A549 (cell line): ENCODE results near the gene PAXX. TPM values are rescaled to one million over a fixed set of nuclear protein-coding genes. Genes with fewer than 3 reads are reported as not detected.

Experiments
- ATAC-seq, 2 experiments: fragments of 200-7000 bp in 1 of 2; fragments of >200 bp in 1 of 2; cut with Nextera tagmentation in 1 of 2; cut with Tn5 transposase in 1 of 2; 3 replicates each; pipeline versions ENCODE4 v1.8.0 to v1.9.1; 2018 to 2020; ENCODE audit warnings: mild to moderate bottlenecking in 1 of 2, moderate library complexity in 1 of 2
- CTCF ChIA-PET: fragments of 300-600 bp; sonication (Branson Sonifier 250); formaldehyde crosslinking; extraction: SDS; loops from one replicate; lab custom pipeline; 2021; ENCODE audit warnings: antibody characterized with exemption, inconsistent platforms; lab: Yijun Ruan, JAX
- POLR2A ChIA-PET: fragments of 350-600 bp; formaldehyde crosslinking; extraction: SDS; loops from one replicate; lab custom pipeline; 2021; ENCODE audit warnings: antibody characterized with exemption, inconsistent platforms; lab: Yijun Ruan, JAX
- DNase-seq, 2 experiments: peaks; one replicate each; pipeline versions ENCODE4 v3.0.0 to v3.0.0-alpha.2; 2011 to 2016; ENCODE audit warnings: low read depth in 1 of 2, low spot score in 1 of 2
- FAIRE-seq: peaks from 2 replicates; lab custom pipeline; 2011; peaks lifted over from hg19 to GRCh38; lab: Jason Lieb, UNC
- H3K27ac ChIP-seq, 2 experiments: fragments of >200 bp; sonication (Bioruptor Twin); formaldehyde crosslinking; 3 replicates each; pipeline ENCODE4 v1.5.1; 2016 to 2017
- H3K4me1 ChIP-seq: fragments of >200 bp; sonication (Bioruptor Twin); formaldehyde crosslinking; 3 replicates; pipeline ENCODE4 v1.6.1; 2016
- H3K4me2 ChIP-seq: fragments of >200 bp; sonication (Bioruptor Twin); formaldehyde crosslinking; 3 replicates; pipeline ENCODE4 v1.6.1; 2016
- H3K4me3 ChIP-seq: fragments of >200 bp; sonication (Bioruptor Twin); formaldehyde crosslinking; 3 replicates; pipeline ENCODE4 v1.5.1; 2016
- H3K9me3 ChIP-seq: fragments of >200 bp; sonication (Bioruptor Twin); formaldehyde crosslinking; 3 replicates; pipeline ENCODE4 v1.6.1; 2016
- BHLHE40 ChIP-seq: IDR thresholded peaks from 2 replicates; pipeline ENCODE4 v1.6.1; 2012; ENCODE audit warnings: low read depth, low read length, inconsistent platforms
- CBX2 ChIP-seq: fragments of 200-600 bp; sonication (generic); IDR thresholded peaks from 2 replicates; pipeline ENCODE4 v1.6.1; 2016; ENCODE audit warnings: low read depth, mild to moderate bottlenecking, borderline replicate concordance
- CEBPB ChIP-seq, 2 experiments: fragments of >200 bp in 1 of 2; sonication (Bioruptor Twin) in 1 of 2; formaldehyde crosslinking in 1 of 2; IDR thresholded peaks; 2 replicates each; pipeline ENCODE4 v1.6.1; 2012 to 2016
- CHD2 ChIP-seq: fragments of 150-350 bp; IDR thresholded peaks from 2 replicates; pipeline ENCODE4 v1.6.1; 2014; ENCODE audit warnings: low read length; ENCODE audit not compliant: partially characterized antibody
- CHD4 ChIP-seq: fragments of 200-600 bp; sonication (generic); IDR thresholded peaks from 2 replicates; pipeline ENCODE4 v1.6.1; 2016; ENCODE audit warnings: antibody characterized with exemption, mild to moderate bottlenecking, borderline replicate concordance
- EP300 ChIP-seq, 2 experiments: fragments of >200 bp; sonication (Bioruptor Twin); formaldehyde crosslinking; IDR thresholded peaks; 2 replicates in 1 of 2; 3 replicates in 1 of 2; pipeline ENCODE4 v1.6.1; 2016 to 2017
- FOSB ChIP-seq: fragments of 250-450 bp; sonication (Bioruptor Pico); IDR thresholded peaks from 2 replicates; pipeline ENCODE4 v1.5.0; 2020; ENCODE audit warnings: mild to moderate bottlenecking, moderate library complexity
- FOSL2 ChIP-seq, 2 experiments: fragments of 450-650 bp in 1 of 2; fragments of >200 bp in 1 of 2; sonication (Bioruptor Twin) in 1 of 2; formaldehyde crosslinking; IDR thresholded peaks; 2 replicates each; pipeline versions ENCODE4 v1.5.0 to v1.6.1; 2016 to 2020; ENCODE audit warnings: mild to moderate bottlenecking in 1 of 2, moderate library complexity in 1 of 2
- FOXS1 ChIP-seq: fragments of 250-450 bp; sonication (Bioruptor Pico); IDR thresholded peaks from 2 replicates; pipeline ENCODE4 v1.5.0; 2020; ENCODE audit warnings: mild to moderate bottlenecking, moderate library complexity
- GATA3 ChIP-seq: IDR thresholded peaks from 2 replicates; pipeline ENCODE4 v1.6.1; 2012; ENCODE audit warnings: borderline replicate concordance
- HDAC2 ChIP-seq: fragments of 200-600 bp; sonication (generic); IDR thresholded peaks from 2 replicates; pipeline ENCODE4 v1.6.1; 2016
- HOXB13 ChIP-seq: fragments of 250-450 bp; sonication (Bioruptor Pico); IDR thresholded peaks from 2 replicates; pipeline ENCODE4 v1.5.0; 2020; ENCODE audit warnings: low read depth, mild to moderate bottlenecking, moderate library complexity
- KDM5A ChIP-seq: fragments of 200-600 bp; sonication (generic); IDR thresholded peaks from 2 replicates; pipeline ENCODE4 v1.6.1; 2016; ENCODE audit warnings: antibody characterized with exemption, mild to moderate bottlenecking
- MYC ChIP-seq: IDR thresholded peaks from 2 replicates; pipeline ENCODE4 v1.6.1; 2012; ENCODE audit warnings: mild to moderate bottlenecking, inconsistent platforms, low read length, improper control_type of control experiment, borderline replicate concordance
- POLR2A ChIP-seq: IDR thresholded peaks from 2 replicates; pipeline ENCODE4 v1.6.1; 2012; ENCODE audit warnings: mild to moderate bottlenecking, low read length
- POLR2AphosphoS2 ChIP-seq: conservative IDR thresholded peaks from 2 replicates; pipeline ENCODE4 v1.6.1; 2012; ENCODE audit warnings: low read length, improper control_type of control experiment, inconsistent platforms
- RAD21 ChIP-seq, 2 experiments: fragments of >200 bp in 1 of 2; sonication (Bioruptor Twin) in 1 of 2; formaldehyde crosslinking in 1 of 2; IDR thresholded peaks in 1 of 2; conservative IDR thresholded peaks in 1 of 2; 2 replicates in 1 of 2; 3 replicates in 1 of 2; pipeline ENCODE4 v1.6.1; 2012 to 2018; ENCODE audit warnings: inconsistent platforms in 1 of 2
- TFCP2L1 ChIP-seq: fragments of 250-450 bp; sonication (Bioruptor Pico); IDR thresholded peaks from 2 replicates; pipeline ENCODE4 v1.5.0; 2021; ENCODE audit warnings: mild to moderate bottlenecking
- TP53 ChIP-seq: fragments of 250-450 bp; sonication (Bioruptor Pico); IDR thresholded peaks from 2 replicates; pipeline ENCODE4 v1.5.0; 2021; ENCODE audit warnings: mild to moderate bottlenecking, moderate library complexity
- ZSCAN20 ChIP-seq: fragments of 250-450 bp; sonication (Bioruptor Pico); IDR thresholded peaks from 2 replicates; pipeline ENCODE4 v1.8.0; 2022; ENCODE audit warnings: mild to moderate bottlenecking, moderate library complexity
- WGBS: methylation state at CpG from one replicate; pipeline ENCODE4 v1.1.6; 2017; ENCODE audit errors: missing lambda C conversion rate; 5-methylcytosine and 5-hydroxymethylcytosine counted together
- polyA plus RNA-seq, 4 experiments: library from polyadenylated mRNA; depleted of rRNA in 3 of 4; stranded (reverse); fragments of >200 nt; fragmentation: RNase III in 1 of 4; extraction: RNeasy Plus Mini Kit Qiagen cat#74134 plus additional on column Dnase treatment in 1 of 4; gene quantifications; 2 replicates in 3 of 4; 3 replicates in 1 of 4; pipeline ENCODE4 v1.2.3, GENCODE V29; 2011 to 2017
- TF ChIP-seq, protein P1 (sequence below): IDR thresholded peaks from 2 replicates; pipeline ENCODE4 v1.6.1; 2012
- TF ChIP-seq, protein P2 (sequence below): fragments of 200-600 bp; sonication (generic); IDR thresholded peaks from 2 replicates; pipeline ENCODE4 v1.6.1; 2016; ENCODE audit warnings: antibody characterized with exemption, mild to moderate bottlenecking, moderate library complexity

Gene PAXX
- polyA plus RNA-seq, 2 of the 4 experiments (the other 2 are of a cell fraction): 15.6 to 53.2 TPM

GRCh38 chr9:136973618-136974617, 18.3 kb upstream of the PAXX start:
- Histone ChIP-seq H3K9me3 (no peaks in the 10 kb centered on the region), H3K4me2 (no peak overlapping the region), H3K27ac (no peak overlapping the region), H3K4me1 (peaks cover 14% of the 10 kb centered on the region), H3K4me3 (no peak overlapping the region)
- ATAC-seq (no peak), FAIRE-seq (no peak), DNase-seq (no peak)
- ChIA-PET CTCF (interaction anchor here (0.6 to 7.8 kb wide), 9 partner anchors 10 to 73 kb away, joined by 3 to 64 read pairs (median 4); partner anchors contain the start of genes ABCA2, C8G and FBXW5), POLR2A (no interaction called here)
- TF ChIP-seq CEBPB (IDR thresholded peaks at IDR 0.05): no peak
- TF ChIP-seq RAD21 (conservative IDR thresholded peaks at IDR 0.05 in 1 of 2, IDR thresholded peaks at IDR 0.05 in 1 of 2): no peak
- no peak for TF ChIP-seq HOXB13 (CRISPR knock-in tag)
- TF ChIP-seq KDM5A: no peak
- TF ChIP-seq MYC: no peak
- TF ChIP-seq, protein P1, sequence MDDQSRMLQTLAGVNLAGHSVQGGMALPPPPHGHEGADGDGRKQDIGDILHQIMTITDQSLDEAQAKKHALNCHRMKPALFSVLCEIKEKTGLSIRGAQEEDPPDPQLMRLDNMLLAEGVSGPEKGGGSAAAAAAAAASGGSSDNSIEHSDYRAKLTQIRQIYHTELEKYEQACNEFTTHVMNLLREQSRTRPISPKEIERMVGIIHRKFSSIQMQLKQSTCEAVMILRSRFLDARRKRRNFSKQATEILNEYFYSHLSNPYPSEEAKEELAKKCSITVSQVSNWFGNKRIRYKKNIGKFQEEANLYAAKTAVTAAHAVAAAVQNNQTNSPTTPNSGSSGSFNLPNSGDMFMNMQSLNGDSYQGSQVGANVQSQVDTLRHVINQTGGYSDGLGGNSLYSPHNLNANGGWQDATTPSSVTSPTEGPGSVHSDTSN: no peak
- no peak for TF ChIP-seq CHD4
- no peak for TF ChIP-seq POLR2A
- TF ChIP-seq TP53 (CRISPR knock-in tag): no peak
- no peak for TF ChIP-seq TFCP2L1 (CRISPR knock-in tag)
- no peak for TF ChIP-seq CHD2
- WGBS: 85% methylated on average over 22 of the region's 29 CpGs

- FAIRE-seq (no peak), DNase-seq (no peak), ATAC-seq (no peak)
- no peaks in the 10 kb centered on the region for H3K9me3 ChIP-seq
- ChIA-PET CTCF (interaction anchor here (1.0 to 7.8 kb wide), 7 partner anchors 8 to 72 kb away, joined by 3 to 64 read pairs (median 5); partner anchors contain the start of genes ABCA2, C8G and FBXW5), POLR2A (no interaction called here)
- peaks cover 14% of the 10 kb centered on the region for H3K4me1 ChIP-seq
- no peak overlapping the region for H3K4me3 ChIP-seq
- 66% methylated on average over 11 of the region's 15 CpGs for WGBS
- no peak overlapping the region for H3K27ac ChIP-seq
- no peak overlapping the region for H3K4me2 ChIP-seq
- no peak for TF ChIP-seq FOSB
- TF ChIP-seq GATA3: no peak
- TF ChIP-seq BHLHE40: no peak
- TF ChIP-seq CBX2: no peak
- TF ChIP-seq HOXB13 (CRISPR knock-in tag): no peak
- no peak for TF ChIP-seq CHD2
- no peak for TF ChIP-seq FOSL2 (IDR thresholded peaks at IDR 0.05)
- TF ChIP-seq FOSL2 (CRISPR knock-in tag; IDR thresholded peaks at IDR 0.05): no peak
- no peak for TF ChIP-seq POLR2AphosphoS2
- TF ChIP-seq, protein P2, sequence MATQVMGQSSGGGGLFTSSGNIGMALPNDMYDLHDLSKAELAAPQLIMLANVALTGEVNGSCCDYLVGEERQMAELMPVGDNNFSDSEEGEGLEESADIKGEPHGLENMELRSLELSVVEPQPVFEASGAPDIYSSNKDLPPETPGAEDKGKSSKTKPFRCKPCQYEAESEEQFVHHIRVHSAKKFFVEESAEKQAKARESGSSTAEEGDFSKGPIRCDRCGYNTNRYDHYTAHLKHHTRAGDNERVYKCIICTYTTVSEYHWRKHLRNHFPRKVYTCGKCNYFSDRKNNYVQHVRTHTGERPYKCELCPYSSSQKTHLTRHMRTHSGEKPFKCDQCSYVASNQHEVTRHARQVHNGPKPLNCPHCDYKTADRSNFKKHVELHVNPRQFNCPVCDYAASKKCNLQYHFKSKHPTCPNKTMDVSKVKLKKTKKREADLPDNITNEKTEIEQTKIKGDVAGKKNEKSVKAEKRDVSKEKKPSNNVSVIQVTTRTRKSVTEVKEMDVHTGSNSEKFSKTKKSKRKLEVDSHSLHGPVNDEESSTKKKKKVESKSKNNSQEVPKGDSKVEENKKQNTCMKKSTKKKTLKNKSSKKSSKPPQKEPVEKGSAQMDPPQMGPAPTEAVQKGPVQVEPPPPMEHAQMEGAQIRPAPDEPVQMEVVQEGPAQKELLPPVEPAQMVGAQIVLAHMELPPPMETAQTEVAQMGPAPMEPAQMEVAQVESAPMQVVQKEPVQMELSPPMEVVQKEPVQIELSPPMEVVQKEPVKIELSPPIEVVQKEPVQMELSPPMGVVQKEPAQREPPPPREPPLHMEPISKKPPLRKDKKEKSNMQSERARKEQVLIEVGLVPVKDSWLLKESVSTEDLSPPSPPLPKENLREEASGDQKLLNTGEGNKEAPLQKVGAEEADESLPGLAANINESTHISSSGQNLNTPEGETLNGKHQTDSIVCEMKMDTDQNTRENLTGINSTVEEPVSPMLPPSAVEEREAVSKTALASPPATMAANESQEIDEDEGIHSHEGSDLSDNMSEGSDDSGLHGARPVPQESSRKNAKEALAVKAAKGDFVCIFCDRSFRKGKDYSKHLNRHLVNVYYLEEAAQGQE: no peak
- no peak for TF ChIP-seq EP300 (IDR thresholded peaks at IDR 0.05)
- no peak for TF ChIP-seq FOXS1
- TF ChIP-seq HDAC2: no peak
- TF ChIP-seq ZSCAN20 (CRISPR knock-in tag): no peak
- no peak for TF ChIP-seq POLR2A
These were observed 17.2 kb upstream of the PAXX start for GRCh38 chr9:136974817-136975535.
